ENCODE data around the gene PYROXD2.

DNA sequence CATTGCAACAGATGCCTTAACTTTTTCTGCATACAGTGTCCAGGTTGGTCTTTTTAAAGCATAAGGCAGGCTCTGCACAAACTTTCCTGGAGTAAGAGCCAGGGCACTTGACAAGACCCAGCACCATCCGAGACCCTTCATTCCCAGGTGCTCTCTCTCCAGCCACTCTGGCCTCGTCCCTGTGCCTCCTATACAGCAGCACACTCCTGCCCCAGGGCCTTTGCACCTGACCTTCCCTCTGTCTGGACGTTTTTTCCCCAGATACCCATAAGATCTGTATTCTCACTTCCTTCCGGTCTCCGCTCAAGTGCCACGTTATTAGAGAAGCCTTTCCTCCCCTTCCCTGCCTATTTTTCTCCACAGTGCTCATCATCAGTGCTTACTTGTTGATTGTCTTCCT, 25.6 kb downstream of the PYROXD2 start:
- TF ChIP-seq, protein P1, sequence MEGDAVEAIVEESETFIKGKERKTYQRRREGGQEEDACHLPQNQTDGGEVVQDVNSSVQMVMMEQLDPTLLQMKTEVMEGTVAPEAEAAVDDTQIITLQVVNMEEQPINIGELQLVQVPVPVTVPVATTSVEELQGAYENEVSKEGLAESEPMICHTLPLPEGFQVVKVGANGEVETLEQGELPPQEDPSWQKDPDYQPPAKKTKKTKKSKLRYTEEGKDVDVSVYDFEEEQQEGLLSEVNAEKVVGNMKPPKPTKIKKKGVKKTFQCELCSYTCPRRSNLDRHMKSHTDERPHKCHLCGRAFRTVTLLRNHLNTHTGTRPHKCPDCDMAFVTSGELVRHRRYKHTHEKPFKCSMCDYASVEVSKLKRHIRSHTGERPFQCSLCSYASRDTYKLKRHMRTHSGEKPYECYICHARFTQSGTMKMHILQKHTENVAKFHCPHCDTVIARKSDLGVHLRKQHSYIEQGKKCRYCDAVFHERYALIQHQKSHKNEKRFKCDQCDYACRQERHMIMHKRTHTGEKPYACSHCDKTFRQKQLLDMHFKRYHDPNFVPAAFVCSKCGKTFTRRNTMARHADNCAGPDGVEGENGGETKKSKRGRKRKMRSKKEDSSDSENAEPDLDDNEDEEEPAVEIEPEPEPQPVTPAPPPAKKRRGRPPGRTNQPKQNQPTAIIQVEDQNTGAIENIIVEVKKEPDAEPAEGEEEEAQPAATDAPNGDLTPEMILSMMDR (IDR thresholded peaks at IDR 0.05) = no peak
- no peak for TF ChIP-seq POLR2AphosphoS5 (IDR thresholded peaks at IDR 0.05; ENCODE audit: insufficient read depth in 1 of 2, low read depth in 1 of 2)
- TF ChIP-seq POLR2A (IDR thresholded peaks at IDR 0.05) = no peak
